ENCODE results near the gene ZAR1L. TPM values are rescaled to one million over a fixed set of nuclear protein-coding genes. Genes with fewer than 3 reads are reported as not detected.

The ZAR1L gene
- total and polyA plus RNA-seq, 9 of the 15 experiments (the other 6 are each of a cell fraction or from before 2014, with no cell fraction given) = not detected

DNA sequence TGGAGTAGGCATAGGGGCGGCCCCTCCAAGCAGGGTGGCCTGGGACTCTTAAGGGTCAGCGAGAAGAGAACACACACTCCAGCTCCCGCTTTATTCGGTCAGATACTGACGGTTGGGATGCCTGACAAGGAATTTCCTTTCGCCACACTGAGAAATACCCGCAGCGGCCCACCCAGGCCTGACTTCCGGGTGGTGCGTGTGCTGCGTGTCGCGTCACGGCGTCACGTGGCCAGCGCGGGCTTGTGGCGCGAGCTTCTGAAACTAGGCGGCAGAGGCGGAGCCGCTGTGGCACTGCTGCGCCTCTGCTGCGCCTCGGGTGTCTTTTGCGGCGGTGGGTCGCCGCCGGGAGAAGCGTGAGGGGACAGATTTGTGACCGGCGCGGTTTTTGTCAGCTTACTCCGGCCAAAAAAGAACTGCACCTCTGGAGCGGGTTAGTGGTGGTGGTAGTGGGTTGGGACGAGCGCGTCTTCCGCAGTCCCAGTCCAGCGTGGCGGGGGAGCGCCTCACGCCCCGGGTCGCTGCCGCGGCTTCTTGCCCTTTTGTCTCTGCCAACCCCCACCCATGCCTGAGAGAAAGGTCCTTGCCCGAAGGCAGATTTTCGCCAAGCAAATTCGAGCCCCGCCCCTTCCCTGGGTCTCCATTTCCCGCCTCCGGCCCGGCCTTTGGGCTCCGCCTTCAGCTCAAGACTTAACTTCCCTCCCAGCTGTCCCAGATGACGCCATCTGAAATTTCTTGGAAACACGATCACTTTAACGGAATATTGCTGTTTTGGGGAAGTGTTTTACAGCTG lies at the start of gene ZAR1L, which contains the start of gene BRCA2 (continued):
- no peak for TF ChIP-seq ZNF644 (tag; IDR thresholded peaks at IDR 0.05; ENCODE audit: low read depth)
- peak; percentile 74 to 81 for TF ChIP-seq NRF1 (conservative IDR thresholded peaks at IDR 0.05 in 1 of 2, IDR thresholded peaks at IDR 0.05 in 1 of 2)
- peak; percentile 39 for TF ChIP-seq CHD1 (IDR thresholded peaks at IDR 0.05; ENCODE audit: low read length)
- TF ChIP-seq, protein P1, sequence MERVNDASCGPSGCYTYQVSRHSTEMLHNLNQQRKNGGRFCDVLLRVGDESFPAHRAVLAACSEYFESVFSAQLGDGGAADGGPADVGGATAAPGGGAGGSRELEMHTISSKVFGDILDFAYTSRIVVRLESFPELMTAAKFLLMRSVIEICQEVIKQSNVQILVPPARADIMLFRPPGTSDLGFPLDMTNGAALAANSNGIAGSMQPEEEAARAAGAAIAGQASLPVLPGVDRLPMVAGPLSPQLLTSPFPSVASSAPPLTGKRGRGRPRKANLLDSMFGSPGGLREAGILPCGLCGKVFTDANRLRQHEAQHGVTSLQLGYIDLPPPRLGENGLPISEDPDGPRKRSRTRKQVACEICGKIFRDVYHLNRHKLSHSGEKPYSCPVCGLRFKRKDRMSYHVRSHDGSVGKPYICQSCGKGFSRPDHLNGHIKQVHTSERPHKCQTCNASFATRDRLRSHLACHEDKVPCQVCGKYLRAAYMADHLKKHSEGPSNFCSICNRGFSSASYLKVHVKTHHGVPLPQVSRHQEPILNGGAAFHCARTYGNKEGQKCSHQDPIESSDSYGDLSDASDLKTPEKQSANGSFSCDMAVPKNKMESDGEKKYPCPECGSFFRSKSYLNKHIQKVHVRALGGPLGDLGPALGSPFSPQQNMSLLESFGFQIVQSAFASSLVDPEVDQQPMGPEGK (CRISPR knock-in tag; IDR thresholded peaks at IDR 0.05; ENCODE audit: borderline replicate concordance) = no peak
- TF ChIP-seq TAF15 (IDR thresholded peaks at IDR 0.05; ENCODE audit: low read depth, low read length) = no peak
- peak; percentile 75 for TF ChIP-seq GABPB1 (CRISPR knock-in tag; IDR thresholded peaks at IDR 0.05)
- peak in 1 of 2 experiments; percentile 32; a peak in 1 of 4 replicates for TF ChIP-seq TRIM24 (IDR thresholded peaks at IDR 0.05)
- TF ChIP-seq, protein P2, sequence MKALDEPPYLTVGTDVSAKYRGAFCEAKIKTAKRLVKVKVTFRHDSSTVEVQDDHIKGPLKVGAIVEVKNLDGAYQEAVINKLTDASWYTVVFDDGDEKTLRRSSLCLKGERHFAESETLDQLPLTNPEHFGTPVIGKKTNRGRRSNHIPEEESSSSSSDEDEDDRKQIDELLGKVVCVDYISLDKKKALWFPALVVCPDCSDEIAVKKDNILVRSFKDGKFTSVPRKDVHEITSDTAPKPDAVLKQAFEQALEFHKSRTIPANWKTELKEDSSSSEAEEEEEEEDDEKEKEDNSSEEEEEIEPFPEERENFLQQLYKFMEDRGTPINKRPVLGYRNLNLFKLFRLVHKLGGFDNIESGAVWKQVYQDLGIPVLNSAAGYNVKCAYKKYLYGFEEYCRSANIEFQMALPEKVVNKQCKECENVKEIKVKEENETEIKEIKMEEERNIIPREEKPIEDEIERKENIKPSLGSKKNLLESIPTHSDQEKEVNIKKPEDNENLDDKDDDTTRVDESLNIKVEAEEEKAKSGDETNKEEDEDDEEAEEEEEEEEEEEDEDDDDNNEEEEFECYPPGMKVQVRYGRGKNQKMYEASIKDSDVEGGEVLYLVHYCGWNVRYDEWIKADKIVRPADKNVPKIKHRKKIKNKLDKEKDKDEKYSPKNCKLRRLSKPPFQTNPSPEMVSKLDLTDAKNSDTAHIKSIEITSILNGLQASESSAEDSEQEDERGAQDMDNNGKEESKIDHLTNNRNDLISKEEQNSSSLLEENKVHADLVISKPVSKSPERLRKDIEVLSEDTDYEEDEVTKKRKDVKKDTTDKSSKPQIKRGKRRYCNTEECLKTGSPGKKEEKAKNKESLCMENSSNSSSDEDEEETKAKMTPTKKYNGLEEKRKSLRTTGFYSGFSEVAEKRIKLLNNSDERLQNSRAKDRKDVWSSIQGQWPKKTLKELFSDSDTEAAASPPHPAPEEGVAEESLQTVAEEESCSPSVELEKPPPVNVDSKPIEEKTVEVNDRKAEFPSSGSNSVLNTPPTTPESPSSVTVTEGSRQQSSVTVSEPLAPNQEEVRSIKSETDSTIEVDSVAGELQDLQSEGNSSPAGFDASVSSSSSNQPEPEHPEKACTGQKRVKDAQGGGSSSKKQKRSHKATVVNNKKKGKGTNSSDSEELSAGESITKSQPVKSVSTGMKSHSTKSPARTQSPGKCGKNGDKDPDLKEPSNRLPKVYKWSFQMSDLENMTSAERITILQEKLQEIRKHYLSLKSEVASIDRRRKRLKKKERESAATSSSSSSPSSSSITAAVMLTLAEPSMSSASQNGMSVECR (CRISPR knock-in tag; IDR thresholded peaks at IDR 0.05) = peak; percentile 66
- no peak for TF ChIP-seq SLC30A9 (CRISPR knock-in tag; IDR thresholded peaks at IDR 0.05)
- no peak for TF ChIP-seq ZNF507 (tag; conservative IDR thresholded peaks at IDR 0.05)
- TF ChIP-seq ARID1B (IDR thresholded peaks at IDR 0.05) = no peak; the same call in 1 of the 2 replicates
- no peak for TF ChIP-seq DDX20 (tag; IDR thresholded peaks at IDR 0.05; ENCODE audit: low read depth)
- TF ChIP-seq, protein P3, sequence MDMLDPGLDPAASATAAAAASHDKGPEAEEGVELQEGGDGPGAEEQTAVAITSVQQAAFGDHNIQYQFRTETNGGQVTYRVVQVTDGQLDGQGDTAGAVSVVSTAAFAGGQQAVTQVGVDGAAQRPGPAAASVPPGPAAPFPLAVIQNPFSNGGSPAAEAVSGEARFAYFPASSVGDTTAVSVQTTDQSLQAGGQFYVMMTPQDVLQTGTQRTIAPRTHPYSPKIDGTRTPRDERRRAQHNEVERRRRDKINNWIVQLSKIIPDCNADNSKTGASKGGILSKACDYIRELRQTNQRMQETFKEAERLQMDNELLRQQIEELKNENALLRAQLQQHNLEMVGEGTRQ (CRISPR knock-in tag; IDR thresholded peaks at IDR 0.05) = peak; percentile 99
- no peak for TF ChIP-seq KHSRP (IDR thresholded peaks at IDR 0.05)
- no peak for TF ChIP-seq PML (IDR thresholded peaks at IDR 0.05; ENCODE audit: low read length)
- no peak for TF ChIP-seq MEF2D (tag; conservative IDR thresholded peaks at IDR 0.05; ENCODE audit: low read depth)
- TF ChIP-seq, protein P4, sequence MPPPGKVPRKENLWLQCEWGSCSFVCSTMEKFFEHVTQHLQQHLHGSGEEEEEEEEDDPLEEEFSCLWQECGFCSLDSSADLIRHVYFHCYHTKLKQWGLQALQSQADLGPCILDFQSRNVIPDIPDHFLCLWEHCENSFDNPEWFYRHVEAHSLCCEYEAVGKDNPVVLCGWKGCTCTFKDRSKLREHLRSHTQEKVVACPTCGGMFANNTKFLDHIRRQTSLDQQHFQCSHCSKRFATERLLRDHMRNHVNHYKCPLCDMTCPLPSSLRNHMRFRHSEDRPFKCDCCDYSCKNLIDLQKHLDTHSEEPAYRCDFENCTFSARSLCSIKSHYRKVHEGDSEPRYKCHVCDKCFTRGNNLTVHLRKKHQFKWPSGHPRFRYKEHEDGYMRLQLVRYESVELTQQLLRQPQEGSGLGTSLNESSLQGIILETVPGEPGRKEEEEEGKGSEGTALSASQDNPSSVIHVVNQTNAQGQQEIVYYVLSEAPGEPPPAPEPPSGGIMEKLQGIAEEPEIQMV (tag; conservative IDR thresholded peaks at IDR 0.05; ENCODE audit: low read depth) = no peak
- TF ChIP-seq, protein P5, sequence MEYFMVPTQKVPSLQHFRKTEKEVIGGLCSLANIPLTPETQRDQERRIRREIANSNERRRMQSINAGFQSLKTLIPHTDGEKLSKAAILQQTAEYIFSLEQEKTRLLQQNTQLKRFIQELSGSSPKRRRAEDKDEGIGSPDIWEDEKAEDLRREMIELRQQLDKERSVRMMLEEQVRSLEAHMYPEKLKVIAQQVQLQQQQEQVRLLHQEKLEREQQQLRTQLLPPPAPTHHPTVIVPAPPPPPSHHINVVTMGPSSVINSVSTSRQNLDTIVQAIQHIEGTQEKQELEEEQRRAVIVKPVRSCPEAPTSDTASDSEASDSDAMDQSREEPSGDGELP (CRISPR knock-in tag; IDR thresholded peaks at IDR 0.05; ENCODE audit: borderline replicate concordance) = peak; percentile 94

Data from K562 (cell line).